ENCODE data around the gene TECPR2. TPM values are rescaled to one million over a fixed set of nuclear protein-coding genes. Genes with fewer than 3 reads are reported as not detected.

The TECPR2 gene
- total RNA-seq, 1 experiment from 2014 or later: 12.2 TPM

- no TSS peak for BruUV-seq (replicated peaks)
- no peak overlapping the region for H3K27ac ChIP-seq (ENCODE audit: low read depth, low read length)
- H4K20me1 ChIP-seq (ENCODE audit: insufficient read depth): no peaks in the 10 kb centered on the region
- H3K27me3 ChIP-seq (ENCODE audit: insufficient read depth, low read length): no peaks in the 10 kb centered on the region
- ATAC-seq (no peak), DNase-seq (ENCODE audit: low read depth, low spot score) (no peak)
- no peaks in the 10 kb centered on the region for H3K4me1 ChIP-seq (ENCODE audit: control insufficient read depth in 1 of 2, insufficient read depth in 2 of 2, low read length in 2 of 2)
- CTCF ChIA-PET: no interaction called here
- POLR2A ChIA-PET: no interaction called here
- no peaks in the 10 kb centered on the region for H3K9me2 ChIP-seq (ENCODE audit: insufficient read depth)
- TF ChIP-seq ZBTB33 (IDR thresholded peaks at IDR 0.05; ENCODE audit: extremely low read depth, insufficient replicate concordance, low read length) (no peak), CTCF (IDR thresholded peaks at IDR 0.05 in 2 of 3, conservative IDR thresholded peaks at IDR 0.05 in 1 of 3; ENCODE audit: borderline replicate concordance in 1 of 3, insufficient read depth in 1 of 3, low read depth in 2 of 3, low read length in 2 of 3) (no peak), CEBPB (IDR thresholded peaks at IDR 0.05; ENCODE audit: low read depth) (no peak), POLR2AphosphoS5 (IDR thresholded peaks at IDR 0.05; ENCODE audit: low read depth, low read length) (no peak), SRF (IDR thresholded peaks at IDR 0.05; ENCODE audit: low read depth) (no peak), ZFX (IDR thresholded peaks at IDR 0.05) (no peak), ELF1 (IDR thresholded peaks at IDR 0.05; ENCODE audit: borderline replicate concordance, low read depth) (no peak), TCF7L2 (IDR thresholded peaks at IDR 0.05; ENCODE audit: borderline replicate concordance, extremely low read depth, insufficient read depth, insufficient read length) (no peak), FOSL1 (IDR thresholded peaks at IDR 0.05; ENCODE audit: low read depth) (no peak), JUND (IDR thresholded peaks at IDR 0.05) (no peak), EZH2phosphoT487 (IDR thresholded peaks at IDR 0.05; ENCODE audit: borderline replicate concordance) (no peak), POLR2A (IDR thresholded peaks at IDR 0.05; ENCODE audit: borderline replicate concordance, extremely low read depth, insufficient read depth, insufficient read length) (no peak), CBX3 (IDR thresholded peaks at IDR 0.05; ENCODE audit: low read depth) (no peak), EZH2 (IDR thresholded peaks at IDR 0.05) (no peak)
- no peaks in the 10 kb centered on the region for H3K9me3 ChIP-seq (ENCODE audit: control insufficient read depth in 1 of 2, insufficient read depth in 1 of 2, low read depth in 1 of 2, low read length in 2 of 2)
- H3K4me3 ChIP-seq (replicated peaks in 1 of 2; ENCODE audit: low read depth in 1 of 2, low read length in 2 of 2): no peak overlapping the region
- no peaks in the 10 kb centered on the region for H3K36me3 ChIP-seq (ENCODE audit: control insufficient read depth in 1 of 2, insufficient read depth in 2 of 2, low read length in 2 of 2)
- RAD21 ChIA-PET (ENCODE audit: low non-redundant PET in 1 of 2, low total read pairs in 2 of 2, uncharacterized antibody in 2 of 2, unreplicated experiment in 2 of 2): no interaction called here
- no peak overlapping the region for H3K4me2 ChIP-seq (ENCODE audit: low read length)
- no peaks in the 10 kb centered on the region for H3K79me2 ChIP-seq (ENCODE audit: insufficient read depth, low read length)
- H3K9ac ChIP-seq (ENCODE audit: low read length): no peak overlapping the region
- no peak overlapping the region for H2AFZ ChIP-seq (ENCODE audit: low read depth, low read length, poor library complexity, severe bottlenecking)
- intact Hi-C loops (cut with micrococcal nuclease): no loop called here
These were observed 57.0 kb downstream of the TECPR2 start for GRCh38 chr14:102419716-102420115.
